NCI-H1417 (cell line): ENCODE results near the gene PCP4L1.
"Not testable (repeated sequence)": the region's sequence is repeated elsewhere in the genome, so short reads cannot be mapped to it uniquely, and the experiment has no call there.

Experiments
- DNase-seq, 3 experiments: peaks; one replicate each; lab custom pipeline; 2025; lab: John Stamatoyannopoulos, UW

Gene PCP4L1

GRCh38 chr1:161228032-161228431 is 30.5 kb upstream of the PCP4L1 start:
- no peak for DNase-seq

GRCh38 chr1:161229896-161230295 is 28.6 kb upstream of the PCP4L1 start:
- peak in 1 of 3 experiments; percentile 4 for DNase-seq

- DNase-seq = no peak
Measured at GRCh38 chr1:161230762-161231161, 27.8 kb upstream of the PCP4L1 start.

- DNase-seq = no peak
Measured at GRCh38 chr1:161233102-161233501, 25.4 kb upstream of the PCP4L1 start.

GRCh38 chr1:161235957-161236775 is 22.4 kb upstream of the PCP4L1 start:
- peak in 2 of 3 experiments; percentile 12 to 35 for DNase-seq

- DNase-seq = no peak
Measured at GRCh38 chr1:161238039-161238473, 20.5 kb upstream of the PCP4L1 start, which contains the start of gene NR1I3. TSS of gene NR1I3 (minus strand) at chr1:161238203. CDS start at chr1:161236565, 1,638 bp downstream.

- peak in 1 of 3 experiments; percentile 5 for DNase-seq
Measured at GRCh38 chr1:161241682-161242081, 16.9 kb upstream of the PCP4L1 start.

GRCh38 chr1:161242313-161242712 is 16.2 kb upstream of the PCP4L1 start:
- no peak for DNase-seq

GRCh38 chr1:161244888-161245287 is 13.7 kb upstream of the PCP4L1 start:
- DNase-seq = no peak

- not testable (repeated sequence) for DNase-seq
Measured at GRCh38 chr1:161250100-161250499, 8.4 kb upstream of the PCP4L1 start.

GRCh38 chr1:161250829-161251228 is 7.7 kb upstream of the PCP4L1 start:
- DNase-seq = no peak

GRCh38 chr1:161251579-161251978 is 7.0 kb upstream of the PCP4L1 start:
- DNase-seq = no peak

- DNase-seq = peak in 1 of 3 experiments; percentile 45
Measured at GRCh38 chr1:161255302-161255701, 3.2 kb upstream of the PCP4L1 start.

- DNase-seq = not testable (repeated sequence)
Measured at GRCh38 chr1:161255955-161256520, 2.5 kb upstream of the PCP4L1 start.

- not testable (repeated sequence) for DNase-seq
Measured at GRCh38 chr1:161257109-161257508, 1.4 kb upstream of the PCP4L1 start.

GRCh38 chr1:161259345-161259702 is 779 bp downstream of the PCP4L1 start:
- peak in 1 of 3 experiments; percentile 13 for DNase-seq

- no peak for DNase-seq
Measured at GRCh38 chr1:161259765-161260164, 1.2 kb downstream of the PCP4L1 start.

GRCh38 chr1:161260376-161261260 is 2.1 kb downstream of the PCP4L1 start:
- peak; percentile 47 to 65 (median 64) for DNase-seq

GRCh38 chr1:161261261-161262235 is 3.0 kb downstream of the PCP4L1 start:
- peak; percentile 47 to 65 (median 64) for DNase-seq

- no peak for DNase-seq
Measured at GRCh38 chr1:161265305-161265704, 6.8 kb downstream of the PCP4L1 start.

GRCh38 chr1:161266202-161266601 is 7.7 kb downstream of the PCP4L1 start:
- DNase-seq = peak in 2 of 3 experiments; percentile 28 to 68
